A673 (cell line): ENCODE data around the gene IMMP2L.

Source experiments
- EZH2 ChIP-seq: fragments of 200-600 bp; sonication (generic); IDR thresholded peaks from 2 replicates; pipeline ENCODE4 v1.6.1; 2017; ENCODE audit warnings: borderline replicate concordance, low read depth, mild to moderate bottlenecking, mixed read lengths, antibody characterized with exemption, low read length; ENCODE audit not compliant: poor library complexity, severe bottlenecking
- TF ChIP-seq, protein P1 (sequence below): fragments of 300-800, 200-600 bp; sonication (generic); conservative IDR thresholded peaks from 2 replicates; pipeline ENCODE4 v1.5.1; 2017; ENCODE audit warnings: low read depth, mild to moderate bottlenecking, antibody characterized with exemption, low read length, moderate library complexity, mixed read lengths

- TF ChIP-seq, protein P1, sequence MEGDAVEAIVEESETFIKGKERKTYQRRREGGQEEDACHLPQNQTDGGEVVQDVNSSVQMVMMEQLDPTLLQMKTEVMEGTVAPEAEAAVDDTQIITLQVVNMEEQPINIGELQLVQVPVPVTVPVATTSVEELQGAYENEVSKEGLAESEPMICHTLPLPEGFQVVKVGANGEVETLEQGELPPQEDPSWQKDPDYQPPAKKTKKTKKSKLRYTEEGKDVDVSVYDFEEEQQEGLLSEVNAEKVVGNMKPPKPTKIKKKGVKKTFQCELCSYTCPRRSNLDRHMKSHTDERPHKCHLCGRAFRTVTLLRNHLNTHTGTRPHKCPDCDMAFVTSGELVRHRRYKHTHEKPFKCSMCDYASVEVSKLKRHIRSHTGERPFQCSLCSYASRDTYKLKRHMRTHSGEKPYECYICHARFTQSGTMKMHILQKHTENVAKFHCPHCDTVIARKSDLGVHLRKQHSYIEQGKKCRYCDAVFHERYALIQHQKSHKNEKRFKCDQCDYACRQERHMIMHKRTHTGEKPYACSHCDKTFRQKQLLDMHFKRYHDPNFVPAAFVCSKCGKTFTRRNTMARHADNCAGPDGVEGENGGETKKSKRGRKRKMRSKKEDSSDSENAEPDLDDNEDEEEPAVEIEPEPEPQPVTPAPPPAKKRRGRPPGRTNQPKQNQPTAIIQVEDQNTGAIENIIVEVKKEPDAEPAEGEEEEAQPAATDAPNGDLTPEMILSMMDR: no peak
- no peak for TF ChIP-seq EZH2
These were observed 639.4 kb downstream of the IMMP2L start for GRCh38 chr7:110922906-110923305.
